Tibial nerve (tissue), 4 donors: ENCODE measurements around the gene NETO1.

Source experiments
- CTCF ChIP-seq, 5 experiments: fragments of 200-600 bp in 3 of 5; fragments of 450-650 bp in 2 of 5; sonication (generic) in 3 of 5; IDR thresholded peaks; one replicate each; pipeline ENCODE4 v1.5.1; 2016 to 2019; ENCODE audit warnings: antibody characterized with exemption in 5 of 5, mild to moderate bottlenecking in 3 of 5, moderate library complexity in 2 of 5
- EP300 ChIP-seq, 2 donors: sonication (generic); formaldehyde crosslinking; IDR thresholded peaks; one replicate each; pipeline ENCODE4 v1.6.1; 2017; ENCODE audit warnings: antibody characterized with exemption in 2 of 2, mild to moderate bottlenecking in 1 of 2
- POLR2A ChIP-seq, 2 donors: fragments of 450-650 bp; IDR thresholded peaks; one replicate each; pipeline ENCODE4 v1.6.1; 2017; ENCODE audit warnings: antibody characterized with exemption in 2 of 2, mild to moderate bottlenecking in 2 of 2, moderate library complexity in 2 of 2

- TF ChIP-seq EP300 (IDR thresholded peaks at IDR 0.05) (no peak), CTCF (IDR thresholded peaks at IDR 0.05) (no peak), POLR2A (IDR thresholded peaks at IDR 0.05) (no peak)
Measured at GRCh38 chr18:72869226-72870185, 1.7 kb upstream of the NETO1 start.
